ENCODE results near the gene OBSL1. TPM values are rescaled to one million over a fixed set of nuclear protein-coding genes. Genes with fewer than 3 reads are reported as not detected.

OBSL1 gene
- 100 to 1,000 TPM; 161 to 277 (median 171) TPM for total RNA-seq
- polyA plus RNA-seq = 100 to 1,000 TPM; 108 to 310 TPM
- long read RNA-seq, donor 1, full-length matches to known transcripts = 123 of 380 reads
- long read RNA-seq, donor 1, partial matches to known transcripts = 192 of 380 reads
- long read RNA-seq, donor 1, other reads (novel, unspliced or antisense) = 65 of 380 reads
- long read RNA-seq, donor 2, full-length matches to known transcripts = 128 of 370 reads
- long read RNA-seq, donor 2, partial matches to known transcripts = 179 of 370 reads
- long read RNA-seq, donor 2, other reads (novel, unspliced or antisense) = 63 of 370 reads
- long read RNA-seq, donor 3, full-length matches to known transcripts = 29 of 177 reads
- long read RNA-seq, donor 3, partial matches to known transcripts = 110 of 177 reads
- long read RNA-seq, donor 3, other reads (novel, unspliced or antisense) = 38 of 177 reads

GRCh38 chr2:219571311-219572236 is at the start of gene OBSL1:
Gene OBSL1 (minus strand): TSS chr2:219571539. CDS start chr2:219571232, 307 bp downstream.
- H3K4me3 ChIP-seq = peak within 1 kb of the TSS; percentile 9 to 95 (median 70)
- peaks cover 0 to 40% (median 0%) of the 10 kb centered on the region in 7 donors for H3K27me3 ChIP-seq
- intact Hi-C loops (cut with DNase I) = loop anchor here in 5 of 10 donors (1.0 to 5.0 kb wide), 7 partner anchors 25 to 71 kb away; partner anchors contain the start of genes CHPF (in 2 of the 5), SLC4A3 (in 1 of the 5) and STK11IP (in 1 of the 5)
- peak; percentile 77 to 90 (median 85) for ATAC-seq
- peaks cover 0 to 24% (median 3%) of the 10 kb centered on the region in 9 donors for H3K36me3 ChIP-seq
- peak; percentile 80 to 84 for DNase-seq
- 5 to 7% methylated on average over 19 to 42 of the region's 42 CpGs for WGBS, 2 donors
- H3K4me1 ChIP-seq = peaks cover 2 to 43% (median 13%) of the 10 kb centered on the region in 9 donors
- TF ChIP-seq, protein P1, sequence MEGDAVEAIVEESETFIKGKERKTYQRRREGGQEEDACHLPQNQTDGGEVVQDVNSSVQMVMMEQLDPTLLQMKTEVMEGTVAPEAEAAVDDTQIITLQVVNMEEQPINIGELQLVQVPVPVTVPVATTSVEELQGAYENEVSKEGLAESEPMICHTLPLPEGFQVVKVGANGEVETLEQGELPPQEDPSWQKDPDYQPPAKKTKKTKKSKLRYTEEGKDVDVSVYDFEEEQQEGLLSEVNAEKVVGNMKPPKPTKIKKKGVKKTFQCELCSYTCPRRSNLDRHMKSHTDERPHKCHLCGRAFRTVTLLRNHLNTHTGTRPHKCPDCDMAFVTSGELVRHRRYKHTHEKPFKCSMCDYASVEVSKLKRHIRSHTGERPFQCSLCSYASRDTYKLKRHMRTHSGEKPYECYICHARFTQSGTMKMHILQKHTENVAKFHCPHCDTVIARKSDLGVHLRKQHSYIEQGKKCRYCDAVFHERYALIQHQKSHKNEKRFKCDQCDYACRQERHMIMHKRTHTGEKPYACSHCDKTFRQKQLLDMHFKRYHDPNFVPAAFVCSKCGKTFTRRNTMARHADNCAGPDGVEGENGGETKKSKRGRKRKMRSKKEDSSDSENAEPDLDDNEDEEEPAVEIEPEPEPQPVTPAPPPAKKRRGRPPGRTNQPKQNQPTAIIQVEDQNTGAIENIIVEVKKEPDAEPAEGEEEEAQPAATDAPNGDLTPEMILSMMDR (IDR thresholded peaks at IDR 0.05) = no peak
- H3K27ac ChIP-seq = peak within 1 kb of the TSS; percentile 65 to 95 (median 88)
- no peaks in the 10 kb centered on the region for H3K9me3 ChIP-seq

GRCh38 chr2:219620546-219620945 is 49.2 kb upstream of the OBSL1 start:
- Histone ChIP-seq H3K27me3 (peaks cover 0 to 2% (median 0%) of the 10 kb centered on the region in 7 donors), H3K4me3 (no peak overlapping the region), H3K27ac (no peak overlapping the region), H3K4me1 (peaks cover 7 to 71% (median 35%) of the 10 kb centered on the region in 9 donors), H3K36me3 (peaks cover 0 to 11% (median 0%) of the 10 kb centered on the region in 9 donors), H3K9me3 (no peaks in the 10 kb centered on the region)
- WGBS, 2 donors = 83 to 85% methylated on average over 6 of the region's 6 CpGs
- ATAC-seq (no peak), DNase-seq (no peak)
- TF ChIP-seq, protein P1 (IDR thresholded peaks at IDR 0.05) = no peak
- intact Hi-C loops (cut with DNase I) = loop anchor here in 2 of 10 donors (5.0 kb wide), 2 partner anchors 48 to 218 kb away; partner anchors contain the start of genes INHA (in 1 of the 2) and OBSL1 (in 1 of the 2)

GRCh38 chr2:219619235-219619634 is 47.9 kb upstream of the OBSL1 start:
- TF ChIP-seq, protein P1 (IDR thresholded peaks at IDR 0.05) = peak in 2 of 9 donors; percentile 13 to 26
- ATAC-seq = no peak
- no peaks in the 10 kb centered on the region for H3K9me3 ChIP-seq
- H3K4me1 ChIP-seq = peaks cover 3 to 66% (median 30%) of the 10 kb centered on the region in 9 donors
- peaks cover 0 to 23% (median 0%) of the 10 kb centered on the region in 9 donors for H3K36me3 ChIP-seq
- H3K27me3 ChIP-seq = no peaks in the 10 kb centered on the region
- intact Hi-C loops (cut with DNase I) = no loop called here
- no peak overlapping the region for H3K4me3 ChIP-seq
- no peak for DNase-seq
- H3K27ac ChIP-seq = peak overlapping the region in 2 of 10 donors; percentile 27 to 40
- WGBS, 2 donors = 33 to 41% methylated on average over 4 of the region's 4 CpGs

- intact Hi-C loops (cut with DNase I) = no loop called here
Observed at GRCh38 chr2:219618733-219619122, 47.4 kb upstream of the OBSL1 start.

More at GRCh38 chr2:219618733-219619122, 47.4 kb upstream of the OBSL1 start:
- peaks cover 3 to 62% (median 27%) of the 10 kb centered on the region in 9 donors for H3K4me1 ChIP-seq
- TF ChIP-seq, protein P1 (IDR thresholded peaks at IDR 0.05) = no peak
- ATAC-seq (no peak), DNase-seq (no peak)
- peak overlapping the region in 8 of 10 donors; percentile 7 to 79 (median 24) for H3K27ac ChIP-seq
- no peaks in the 10 kb centered on the region for H3K9me3 ChIP-seq
- WGBS, 2 donors = 75 to 86% methylated on average over 3 of the region's 3 CpGs
- no peaks in the 10 kb centered on the region for H3K27me3 ChIP-seq
- H3K4me3 ChIP-seq = no peak overlapping the region
- H3K36me3 ChIP-seq = peaks cover 0 to 28% (median 0%) of the 10 kb centered on the region in 9 donors
